ENCODE results near the gene COX5B. TPM values are rescaled to one million over a fixed set of nuclear protein-coding genes. Genes with fewer than 3 reads are reported as not detected.
A peak's percentile ranks its signal among the peaks of the same experiment; 100 is the strongest.

The COX5B gene
- total RNA-seq, 1 experiment from 2014 or later = 272 TPM

DNA sequence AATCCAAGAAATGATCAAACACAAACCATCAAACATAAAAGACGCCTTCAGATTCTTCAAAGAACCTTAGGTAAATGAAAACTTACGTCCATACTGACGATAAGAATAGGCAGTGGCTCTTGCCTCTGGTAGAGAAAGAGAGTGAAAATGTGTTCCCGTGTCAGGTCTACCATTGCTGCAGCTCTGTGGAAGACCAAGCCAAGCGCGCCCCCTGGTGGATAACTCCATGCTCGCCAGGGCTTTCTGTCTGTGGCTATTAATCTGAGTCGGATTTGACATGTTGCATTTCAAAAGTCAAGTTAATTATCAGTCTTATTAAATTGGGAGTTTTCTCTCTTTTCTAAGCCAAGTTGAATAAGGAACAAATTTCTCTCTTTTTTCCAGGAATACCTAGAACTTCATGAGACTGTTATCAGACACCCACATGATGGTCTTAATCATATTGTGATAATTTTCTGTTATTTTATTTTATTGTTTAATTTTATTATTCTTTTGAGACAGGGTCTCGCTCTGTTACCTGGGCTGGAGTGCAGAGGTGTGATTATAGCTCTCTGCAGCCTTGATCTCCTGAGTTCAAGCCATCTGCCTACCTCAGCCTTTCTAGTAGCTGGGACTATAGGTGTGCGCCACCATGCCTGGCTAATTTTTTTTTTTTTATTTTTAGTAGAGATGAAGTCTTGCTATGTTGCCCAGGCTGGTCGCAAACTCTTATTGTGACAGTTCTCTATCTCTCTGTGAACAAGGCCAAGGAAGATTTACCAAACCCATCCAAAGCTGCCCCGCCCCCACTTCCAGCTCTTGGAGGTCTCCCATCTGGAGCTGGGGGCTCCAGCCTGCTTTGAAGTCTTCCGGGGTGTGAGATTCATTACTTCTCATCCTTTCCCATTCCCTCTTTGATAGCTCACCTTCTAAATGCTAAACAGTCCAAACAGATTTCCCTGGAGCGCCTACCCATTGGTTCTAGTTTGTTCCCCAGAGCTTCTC lies 51.7 kb downstream of the COX5B start:
- Mint-ChIP-seq H3K36me3 (ENCODE audit: insufficient read depth, unreplicated experiment) (no peaks in the 10 kb centered on the region), H3K4me3 (ENCODE audit: unreplicated experiment) (no peak overlapping the region)

More for the DNA sequence above, 51.7 kb downstream of the COX5B start:
- DNase-seq (ENCODE audit: unreplicated experiment) = peak; percentile 84
- H3K27me3 Mint-ChIP-seq (ENCODE audit: insufficient read depth, unreplicated experiment) = no peaks in the 10 kb centered on the region
- no peak overlapping the region for H3K27ac Mint-ChIP-seq (ENCODE audit: low read depth, unreplicated experiment)
- BruUV-seq (replicated peaks) = no TSS peak
- CTCF ChIA-PET = interaction anchor here (0.6 to 6.3 kb wide), 33 partner anchors 8 to 1633 kb away, joined by 3 to 102 read pairs (median 5); partner anchors contain the start of genes ACTR1B and COX5B
- peaks cover 14% of the 10 kb centered on the region for H3K4me1 Mint-ChIP-seq (ENCODE audit: insufficient read depth, unreplicated experiment)
- no peaks in the 10 kb centered on the region for H3K9me3 Mint-ChIP-seq (ENCODE audit: unreplicated experiment)
- intact Hi-C loops (cut with micrococcal nuclease) = loop anchor here (1.0 kb wide), 2 partner anchors 33 to 107 kb away; partner anchors contain the start of gene ACTR1B
- TF ChIP-seq, protein P1, sequence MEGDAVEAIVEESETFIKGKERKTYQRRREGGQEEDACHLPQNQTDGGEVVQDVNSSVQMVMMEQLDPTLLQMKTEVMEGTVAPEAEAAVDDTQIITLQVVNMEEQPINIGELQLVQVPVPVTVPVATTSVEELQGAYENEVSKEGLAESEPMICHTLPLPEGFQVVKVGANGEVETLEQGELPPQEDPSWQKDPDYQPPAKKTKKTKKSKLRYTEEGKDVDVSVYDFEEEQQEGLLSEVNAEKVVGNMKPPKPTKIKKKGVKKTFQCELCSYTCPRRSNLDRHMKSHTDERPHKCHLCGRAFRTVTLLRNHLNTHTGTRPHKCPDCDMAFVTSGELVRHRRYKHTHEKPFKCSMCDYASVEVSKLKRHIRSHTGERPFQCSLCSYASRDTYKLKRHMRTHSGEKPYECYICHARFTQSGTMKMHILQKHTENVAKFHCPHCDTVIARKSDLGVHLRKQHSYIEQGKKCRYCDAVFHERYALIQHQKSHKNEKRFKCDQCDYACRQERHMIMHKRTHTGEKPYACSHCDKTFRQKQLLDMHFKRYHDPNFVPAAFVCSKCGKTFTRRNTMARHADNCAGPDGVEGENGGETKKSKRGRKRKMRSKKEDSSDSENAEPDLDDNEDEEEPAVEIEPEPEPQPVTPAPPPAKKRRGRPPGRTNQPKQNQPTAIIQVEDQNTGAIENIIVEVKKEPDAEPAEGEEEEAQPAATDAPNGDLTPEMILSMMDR (IDR thresholded peaks at IDR 0.05; ENCODE audit: unreplicated experiment) = peak; percentile 92
- POLR2A ChIA-PET = interaction anchor here (0.6 to 3.6 kb wide), 7 partner anchors 12 to 687 kb away, joined by 3 to 41 read pairs (median 7); partner anchors contain the start of genes ACTR1B, ANKRD36B and COX5B

Other genes starting within 250 kb of the COX5B start
- 21.5 and 32.3 TPM in 2 replicates for gene ANKRD36B, start 56.2 kb upstream of the COX5B start, total RNA-seq (2022)
- gene ACTR1B, start 18.0 kb downstream of the COX5B start, total RNA-seq (2022) = 56.8 and 63.7 TPM in 2 replicates
- gene C2orf92, start 23.7 kb downstream of the COX5B start, total RNA-seq (2022) = 5.3 and 7.6 TPM in 2 replicates
- gene ZAP70, start 67.5 kb downstream of the COX5B start, total RNA-seq (2022) = not detected in 2 replicates